Caki2 (cell line): ENCODE data around the gene KATNAL1. TPM values are rescaled to one million over a fixed set of nuclear protein-coding genes. Genes with fewer than 3 reads are reported as not detected.

ENCODE experiments used
- DNase-seq: peaks from one replicate; pipeline ENCODE4 v3.0.0-alpha.2; 2015; ENCODE audit warnings: low read depth
- in situ Hi-C: cut with HindIII; loops from 2 replicates; pipeline ENCODE4 v1.10.0; 2016; ENCODE audit warnings: low sequenced_read_pairs, low pct_unique_long_range_greater_than_20kb, mixed read lengths
- total RNA-seq: library from RNA; depleted of rRNA; stranded (reverse); fragments of >200 nt; shearing (Covaris generic); gene quantifications from 2 replicates; pipeline ENCODE4 v1.2.3, GENCODE V29; 2014; ENCODE audit warnings: low replicate concordance; rRNA removed

Gene KATNAL1
- 15.1 and 15.8 TPM in 2 replicates for total RNA-seq

DNA sequence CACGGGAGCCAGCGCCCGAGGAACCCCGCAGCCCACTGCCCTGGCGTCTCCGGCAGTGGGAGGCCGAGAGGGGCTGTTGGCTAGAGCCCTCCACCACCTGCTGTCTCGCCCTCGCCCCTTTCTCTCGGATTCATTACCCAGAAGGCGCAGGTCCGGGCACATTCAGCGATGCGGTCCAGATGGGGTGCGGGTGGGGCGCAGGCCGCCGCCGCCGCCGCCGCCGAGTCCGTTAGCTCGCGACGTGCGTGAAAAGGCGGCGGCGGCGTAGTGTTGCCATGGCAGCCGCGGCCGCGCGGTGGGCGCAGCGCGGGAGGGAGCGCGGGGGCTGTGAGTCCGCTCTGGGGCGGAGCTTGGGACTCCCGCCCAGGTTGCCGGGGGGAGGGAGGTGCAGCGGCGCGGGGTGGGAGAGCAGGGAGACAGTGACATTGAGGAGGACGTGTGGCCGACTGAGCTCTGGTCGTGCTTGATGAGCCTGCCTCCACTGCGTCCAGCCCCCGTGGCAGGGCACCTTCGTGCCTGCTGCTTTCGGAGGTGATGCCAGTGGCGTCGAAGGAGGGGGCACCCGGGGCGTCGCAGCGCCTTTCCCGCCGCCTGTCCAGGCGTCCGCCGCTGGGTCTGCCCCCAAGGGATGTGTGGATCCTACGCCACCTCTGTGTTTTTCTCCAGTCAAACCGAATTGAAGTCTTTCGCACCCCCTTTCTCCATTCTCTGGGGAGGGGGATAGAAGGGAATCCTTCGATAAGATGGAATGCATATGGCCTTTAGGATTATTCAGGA is at the start of gene KATNAL1:
KATNAL1 (minus strand) TSS at position 358 of the 777 bp plus-strand sequence. CDS start 23,774 bp downstream, outside the sequence.
- DNase-seq = peak; percentile 84
- in situ Hi-C loops = no loop called here

DNA sequence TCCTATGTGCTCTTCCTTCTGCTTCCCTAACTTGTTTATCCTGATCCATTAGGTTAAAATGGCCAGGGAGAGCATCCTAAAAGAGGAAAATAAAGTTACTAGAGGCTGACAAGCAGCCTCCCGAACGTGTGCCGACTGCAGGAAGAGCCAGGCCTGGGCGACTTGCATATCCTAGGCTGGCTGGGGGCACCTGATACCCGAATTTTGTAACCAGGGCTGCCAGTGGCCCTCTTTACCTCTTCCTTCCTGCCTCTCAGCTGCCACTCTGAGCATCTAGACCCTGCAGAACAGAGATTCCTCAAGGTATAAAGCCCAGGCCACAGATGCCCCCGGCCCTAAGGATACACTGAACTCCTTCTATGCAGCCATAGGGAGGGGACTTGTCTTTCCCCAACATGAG is 48.5 kb upstream of the KATNAL1 start:
- in situ Hi-C loops = no loop called here
- DNase-seq = no peak

DNA sequence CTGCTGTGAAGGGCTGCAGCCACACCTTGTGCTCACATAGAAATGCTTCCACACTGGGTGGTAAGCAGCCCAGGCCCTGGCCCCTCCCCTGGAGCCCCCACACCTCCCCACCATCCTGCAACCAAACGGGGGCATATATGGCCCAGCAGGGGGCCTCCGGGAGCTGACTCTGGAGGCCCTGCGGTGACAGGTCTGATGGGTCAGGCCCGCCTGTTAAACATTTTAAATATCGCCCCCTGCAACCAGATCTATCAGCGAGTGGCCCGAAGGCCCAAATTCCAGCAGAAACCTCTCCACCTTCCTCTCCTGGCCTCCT is 48.0 kb upstream of the KATNAL1 start:
- in situ Hi-C loops = no loop called here
- DNase-seq = no peak

DNA sequence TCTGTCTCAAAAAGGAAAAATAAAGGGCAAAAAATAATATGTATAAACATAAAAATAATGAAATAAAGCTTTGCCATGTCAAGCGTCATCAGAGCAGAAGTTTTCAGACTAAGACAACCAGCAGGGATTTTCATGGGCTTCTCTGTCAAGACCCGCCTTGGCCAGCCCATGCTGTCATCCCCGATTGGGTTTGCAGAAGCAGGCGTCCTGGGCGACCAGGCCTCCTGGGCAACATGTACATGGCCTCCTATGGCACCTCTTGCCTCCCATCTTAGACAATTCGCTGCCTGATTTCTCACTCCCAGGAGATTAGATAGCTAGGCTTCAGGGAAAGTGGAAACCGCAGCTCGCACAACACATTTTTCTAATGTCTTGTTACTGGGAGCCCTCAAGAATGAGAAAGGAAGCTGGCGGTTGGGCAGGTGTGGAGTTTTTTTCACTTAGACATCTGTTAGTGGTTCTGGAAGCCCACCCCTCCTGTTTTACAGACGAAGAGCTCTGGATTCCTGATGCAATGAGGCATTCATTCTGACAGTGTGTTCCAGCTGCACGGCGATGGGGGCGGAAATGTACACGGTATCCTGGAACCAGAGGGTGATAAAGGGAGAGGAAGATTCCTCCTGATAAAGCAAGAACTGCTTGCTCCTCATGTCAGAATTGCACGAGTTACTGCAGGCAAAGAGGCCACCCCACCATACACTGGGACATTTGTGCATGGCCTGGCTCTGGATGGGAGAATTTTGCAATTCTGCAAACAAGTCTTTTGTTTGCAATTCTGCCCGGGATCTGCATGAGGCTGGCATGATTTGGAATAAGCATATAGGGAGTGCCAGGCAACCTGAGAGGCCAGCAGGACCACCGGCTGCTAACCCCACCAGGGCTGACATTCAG is 47.4 kb upstream of the KATNAL1 start:
- in situ Hi-C loops = no loop called here
- DNase-seq = no peak

DNA sequence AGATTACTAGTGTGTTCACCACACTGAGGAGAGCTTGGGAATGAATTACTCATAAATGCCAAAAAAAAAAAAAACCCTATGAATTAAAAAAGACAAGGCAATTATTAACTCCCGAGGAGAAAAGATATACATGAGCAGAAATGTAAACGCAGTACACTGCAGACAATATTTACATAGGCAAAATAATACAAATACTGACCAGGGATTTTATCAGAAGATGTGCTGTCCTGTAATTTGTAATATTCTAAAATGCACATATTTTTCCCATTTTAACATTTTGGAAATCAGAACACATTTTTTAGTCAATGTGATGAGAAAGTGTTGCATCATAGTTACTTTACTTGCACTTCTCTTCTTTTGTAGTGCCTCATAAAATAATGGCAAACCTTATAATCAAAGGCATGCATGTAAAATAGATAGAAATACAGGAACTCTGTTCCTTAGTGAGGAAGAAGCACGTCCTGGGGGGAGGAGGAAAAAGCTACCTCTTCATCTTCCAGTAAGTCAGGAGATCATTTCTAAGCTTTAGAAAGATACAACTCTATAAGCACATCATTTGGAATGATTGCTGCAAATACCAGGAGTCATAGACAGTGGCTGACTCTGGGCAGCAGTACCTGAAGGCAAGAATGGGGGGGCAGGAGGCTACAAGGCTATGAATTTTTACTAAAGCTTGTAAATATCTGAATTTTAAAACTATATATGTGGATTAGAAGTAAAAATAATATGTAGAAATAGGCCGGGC is 46.3 kb upstream of the KATNAL1 start:
- no peak for DNase-seq
- in situ Hi-C loops = no loop called here

DNA sequence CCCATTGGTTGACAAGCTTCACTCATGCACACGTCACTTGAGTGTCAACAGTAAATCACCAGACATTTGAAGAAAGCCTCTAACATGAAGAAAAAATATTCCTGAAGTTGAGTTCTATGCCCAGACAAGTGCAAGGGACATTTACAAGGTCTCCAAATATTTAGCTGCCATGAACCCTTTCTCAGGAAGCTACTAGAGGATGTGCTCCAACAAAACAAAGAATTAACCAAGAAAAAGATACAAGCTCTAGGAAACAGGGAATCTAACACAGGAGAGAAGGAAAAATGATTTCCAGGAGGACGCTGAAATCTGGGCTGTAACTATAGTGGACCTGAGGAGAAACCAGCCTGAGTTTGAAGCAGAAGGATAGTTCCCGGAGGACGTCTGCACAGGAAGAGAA is 45.7 kb upstream of the KATNAL1 start:
- in situ Hi-C loops = no loop called here

DNA sequence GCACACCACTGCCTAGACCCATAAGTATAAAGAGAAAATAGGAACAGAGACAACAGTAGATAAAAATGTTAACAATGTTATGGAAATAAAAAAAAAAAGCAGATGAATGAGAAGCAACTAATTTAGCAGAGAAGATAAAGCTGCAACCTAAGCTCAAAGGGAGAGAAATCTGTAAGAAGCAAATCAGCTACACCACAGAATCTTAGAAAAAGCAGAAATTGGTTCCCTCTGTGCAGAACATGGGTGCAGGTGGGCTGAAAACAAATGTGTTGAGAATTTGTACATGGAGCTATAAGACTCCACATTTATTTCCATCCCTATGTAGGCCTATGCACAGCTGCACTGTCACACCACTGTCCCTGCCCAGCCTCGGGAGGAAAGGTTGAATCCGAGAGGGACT is 44.8 kb upstream of the KATNAL1 start:
- in situ Hi-C loops = no loop called here
- no peak for DNase-seq

More for the DNA sequence above, 45.7 kb upstream of the KATNAL1 start:
- DNase-seq = no peak

DNA sequence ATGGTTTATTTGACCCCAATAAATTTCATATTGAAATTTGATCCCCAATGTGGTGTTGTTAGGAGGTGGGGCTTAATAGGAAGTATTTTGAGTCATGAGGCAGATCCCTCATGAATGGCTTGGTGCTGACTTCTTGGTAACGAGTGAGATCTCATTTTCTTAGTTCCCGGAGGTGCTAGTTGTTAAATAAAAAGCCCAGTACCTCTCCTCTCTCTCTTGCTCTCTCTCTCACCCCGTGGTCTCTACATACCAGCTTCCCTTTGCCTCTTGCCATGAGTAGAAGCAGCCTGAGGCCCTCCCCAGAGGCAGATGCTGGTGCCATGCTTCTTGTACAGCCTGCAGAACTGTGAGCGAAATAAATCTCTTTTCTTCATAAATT is 39.4 kb upstream of the KATNAL1 start:
- in situ Hi-C loops = no loop called here
- no peak for DNase-seq

DNA sequence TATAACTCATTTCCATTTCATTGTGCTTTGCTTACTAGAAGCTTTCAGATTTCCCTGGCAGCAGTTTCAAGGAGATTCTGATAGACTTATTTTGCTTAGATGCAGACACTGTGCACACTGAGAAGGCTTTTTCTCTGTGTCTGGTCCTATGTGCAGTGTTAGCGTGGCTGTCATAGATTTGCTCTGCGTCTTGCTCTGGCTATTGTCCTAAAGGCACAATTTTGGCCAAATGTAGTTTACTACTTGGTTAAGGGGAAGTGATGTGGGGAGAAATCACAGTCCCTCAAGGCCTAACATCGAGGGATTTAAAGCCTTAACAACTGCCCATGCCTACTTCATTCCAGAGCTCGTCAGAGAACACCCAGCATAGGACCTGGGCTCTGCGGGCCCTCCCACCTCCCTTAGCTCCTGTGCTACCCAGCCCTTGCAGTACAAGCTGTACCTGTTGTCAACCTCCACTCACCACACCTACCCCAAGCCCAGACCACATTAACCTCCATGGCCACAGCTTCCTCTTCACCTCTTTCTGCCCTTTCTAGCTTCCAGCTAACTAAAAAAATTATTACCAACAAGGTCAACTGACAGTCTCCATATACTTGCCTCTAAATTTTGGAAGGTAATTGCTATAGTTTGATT is 38.9 kb upstream of the KATNAL1 start:
- no peak for DNase-seq
- in situ Hi-C loops = no loop called here

DNA sequence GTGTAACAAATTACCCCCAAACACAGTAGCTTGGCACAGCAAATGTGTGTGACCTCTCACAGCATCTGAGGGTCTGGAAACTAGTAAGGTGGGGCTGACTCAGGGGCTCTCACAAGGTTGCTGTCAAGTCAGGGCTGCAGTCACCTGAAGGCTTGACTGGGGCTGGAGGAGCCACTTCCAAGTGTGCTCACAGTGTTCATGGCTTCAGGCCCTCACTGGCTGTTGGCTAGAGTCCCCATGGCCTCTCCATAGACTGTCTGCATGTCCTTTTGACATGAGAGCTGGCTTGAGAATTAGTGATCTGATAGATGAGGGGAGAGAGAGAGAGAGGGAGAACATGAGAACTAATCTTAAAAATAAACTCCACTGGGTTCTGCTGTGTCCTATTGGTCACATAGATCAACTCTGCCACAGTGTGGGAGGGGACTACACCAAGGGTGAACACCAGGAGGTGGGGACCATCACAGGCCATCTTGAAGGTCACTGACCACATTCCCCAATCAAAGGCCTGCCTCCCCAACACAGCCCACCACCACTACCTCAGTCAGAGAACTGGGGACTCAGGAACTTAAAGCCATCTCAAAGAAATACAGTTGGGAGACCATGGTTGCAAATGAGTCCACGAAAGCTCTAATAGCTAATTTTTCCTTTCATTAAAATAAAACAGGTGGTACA is 38.2 kb upstream of the KATNAL1 start:
- in situ Hi-C loops = no loop called here
- DNase-seq = no peak

DNA sequence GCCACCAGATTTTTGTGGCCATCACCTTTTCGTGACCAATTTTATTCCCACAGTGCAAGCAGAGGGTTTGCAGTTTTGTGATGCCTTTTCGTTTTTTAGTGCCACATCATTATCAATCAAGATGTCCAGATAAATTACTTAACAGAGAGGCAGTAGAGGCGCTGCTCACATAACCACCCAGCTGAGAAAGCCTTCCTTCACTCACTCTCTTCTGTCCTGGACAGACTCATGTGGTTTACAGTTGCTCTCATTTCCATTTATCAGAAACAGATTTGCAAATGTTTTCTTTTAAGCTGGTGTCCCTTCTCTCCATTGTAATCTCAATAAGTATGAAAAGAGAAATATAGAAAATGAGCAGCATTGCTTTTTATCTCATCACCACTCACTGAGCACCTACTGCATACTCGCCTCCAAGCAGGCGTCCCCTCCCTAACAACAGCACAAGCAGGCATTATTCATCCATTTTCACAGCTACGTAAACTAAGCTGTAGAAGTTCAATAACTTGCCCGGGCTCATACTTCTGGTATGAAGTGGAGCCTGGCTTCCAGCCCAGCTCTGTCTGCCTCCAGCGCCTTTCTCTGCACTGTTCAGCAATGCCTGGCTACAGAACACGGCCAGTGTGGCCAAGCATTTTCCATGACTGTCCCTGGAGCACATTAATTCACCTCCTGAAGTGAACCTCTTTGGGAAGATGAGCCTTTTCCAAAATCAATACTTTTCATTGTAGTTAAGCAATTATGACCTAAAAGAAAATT is 34.6 kb upstream of the KATNAL1 start:
- peak; percentile 3 for DNase-seq
- in situ Hi-C loops = no loop called here

DNA sequence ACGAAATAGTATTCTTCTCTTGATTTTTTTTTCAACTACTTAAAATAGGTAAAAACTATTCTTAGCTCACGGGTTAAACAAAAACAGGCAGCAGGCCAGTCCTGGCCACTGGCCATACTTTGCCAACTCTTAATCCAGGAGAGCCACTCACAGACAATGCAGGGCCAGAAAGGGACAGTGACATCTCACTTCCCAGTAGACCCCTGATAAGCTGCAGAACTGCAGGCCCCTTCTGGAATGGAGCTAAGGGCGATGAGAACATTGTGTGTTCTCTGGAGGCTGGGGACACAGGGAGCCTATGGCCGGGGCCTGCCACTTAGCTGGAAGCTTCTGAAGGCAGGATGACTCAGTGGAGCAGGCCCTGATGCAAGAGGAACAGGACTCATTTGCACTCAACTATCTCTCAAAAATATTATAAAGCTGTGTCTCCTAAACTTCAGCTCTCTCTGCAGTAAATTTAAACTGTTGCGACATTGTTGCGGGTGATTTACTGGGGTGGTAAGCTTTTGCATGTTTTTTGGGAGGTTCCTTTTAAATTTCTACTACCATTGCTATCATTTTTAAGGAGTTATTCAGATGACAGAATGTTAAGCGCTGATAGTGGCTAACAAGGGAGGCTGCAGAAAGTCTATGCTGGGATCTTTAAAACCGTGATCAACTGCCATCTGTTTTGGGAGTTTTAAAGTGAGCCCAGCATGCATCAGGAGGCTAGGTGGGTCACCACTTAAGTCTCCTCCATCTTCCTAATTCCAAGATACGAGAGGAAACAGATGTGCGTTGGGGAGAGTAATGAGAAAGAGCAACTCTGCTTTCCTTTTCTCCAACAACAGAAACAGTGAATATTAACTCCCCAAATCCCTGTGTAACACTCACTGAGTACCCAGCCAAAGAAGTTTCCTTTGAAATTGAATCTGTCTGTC is 33.2 kb upstream of the KATNAL1 start:
- DNase-seq = no peak
- in situ Hi-C loops = no loop called here

DNA sequence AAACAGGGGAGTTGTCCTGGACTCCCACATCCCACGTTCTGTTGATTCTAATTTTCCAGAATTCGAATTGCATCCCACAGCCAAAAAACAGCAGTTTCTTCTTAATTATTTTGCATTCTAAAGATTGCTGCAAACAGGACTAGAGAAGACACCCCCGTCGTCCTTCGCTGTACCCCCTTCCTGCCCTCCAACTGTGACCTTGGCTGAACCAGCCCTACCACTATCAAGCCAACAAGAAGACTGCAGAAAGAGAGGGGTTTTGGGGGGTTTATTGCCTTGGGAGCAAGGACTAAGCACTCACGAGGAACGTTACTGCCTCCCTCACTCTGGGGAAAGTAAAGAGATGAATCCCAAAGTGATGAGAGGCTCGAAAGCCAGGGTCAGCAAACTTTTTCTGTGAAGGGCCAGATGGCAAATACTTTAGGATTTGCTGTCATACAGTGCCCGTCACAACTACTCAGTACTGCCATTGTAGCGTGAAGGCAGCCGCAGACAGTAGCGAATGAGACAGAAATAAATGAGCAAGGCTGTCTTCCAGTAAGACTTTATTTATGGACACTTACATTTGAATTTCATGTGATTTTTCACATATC is 32.5 kb upstream of the KATNAL1 start:
- in situ Hi-C loops = no loop called here
- no peak for DNase-seq

DNA sequence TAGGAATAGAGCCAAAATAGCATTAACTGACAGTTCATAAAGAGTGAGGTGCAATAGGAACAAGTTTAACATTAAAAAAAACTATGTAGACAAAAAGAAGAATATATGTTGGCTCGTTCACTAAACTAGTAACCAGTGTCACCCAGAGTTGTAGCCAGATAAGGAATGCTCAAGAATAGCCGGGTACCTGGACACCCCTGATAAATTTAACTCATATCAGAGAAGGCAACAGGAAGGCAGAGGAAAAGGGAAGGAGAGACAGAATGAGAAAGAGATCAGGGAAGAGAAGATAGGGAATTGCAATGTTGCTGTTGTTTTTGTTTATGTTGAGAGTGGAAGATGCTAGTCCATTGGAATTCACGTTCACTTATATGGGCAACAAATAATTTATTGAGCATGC is 31.6 kb upstream of the KATNAL1 start:
- in situ Hi-C loops = no loop called here
- DNase-seq = no peak

DNA sequence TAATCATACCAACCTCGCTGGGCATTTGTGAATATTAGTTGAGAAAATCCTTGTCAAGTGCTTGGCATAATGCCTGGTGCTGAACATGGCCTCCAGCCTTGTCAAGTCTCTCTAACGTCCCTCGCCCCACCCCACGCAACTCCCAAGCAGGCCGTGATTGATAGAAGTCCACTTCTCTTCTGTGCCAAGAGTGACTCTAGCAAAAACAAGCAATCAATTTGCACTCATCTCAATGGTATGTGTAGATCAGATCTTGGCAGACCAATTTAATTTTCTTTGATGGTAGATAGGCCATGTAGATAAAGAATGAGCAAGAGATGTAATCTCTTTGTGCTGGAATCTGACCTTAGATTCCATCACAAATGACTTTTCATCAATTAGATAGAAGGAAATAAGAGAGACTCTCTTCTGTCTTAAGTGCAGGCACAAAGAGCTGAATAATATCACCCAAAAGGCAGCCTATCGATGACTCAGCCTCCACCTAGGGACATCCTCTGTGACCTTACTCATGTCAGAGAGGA is 31.0 kb upstream of the KATNAL1 start:
- peak; percentile 70 for DNase-seq
- in situ Hi-C loops = no loop called here
